RWPE1 (cell line): ENCODE results near the gene CLDN20.
"Not testable (repeated sequence)": the region's sequence is repeated elsewhere in the genome, so short reads cannot be mapped to it uniquely, and the experiment has no call there.

Experiments used
- CTCF ChIA-PET: fragments of 350-600 bp; sonication (Branson Sonifier 250); formaldehyde crosslinking; extraction: SDS; loops from one replicate; lab custom pipeline; 2021; lab: Yijun Ruan, JAX
- POLR2A ChIA-PET: fragments of 400-600 bp; formaldehyde crosslinking; extraction: SDS; loops from one replicate; lab custom pipeline; 2020; ENCODE audit warnings: antibody characterized with exemption; ENCODE audit not compliant: low non-redundant PET; lab: Yijun Ruan, JAX
- DNase-seq: peaks from one replicate; pipeline ENCODE4 v3.0.0; 2012; ENCODE audit warnings: low spot score
- H3K27ac ChIP-seq: fragments of 450-650 bp; 2 replicates; pipeline ENCODE4 v1.5.1; 2017
- TF ChIP-seq, protein P1 (sequence below): fragments of 450-650 bp; conservative IDR thresholded peaks from 2 replicates; pipeline ENCODE4 v1.5.1; 2017; ENCODE audit warnings: low read depth, mild to moderate bottlenecking

CLDN20 gene

DNA sequence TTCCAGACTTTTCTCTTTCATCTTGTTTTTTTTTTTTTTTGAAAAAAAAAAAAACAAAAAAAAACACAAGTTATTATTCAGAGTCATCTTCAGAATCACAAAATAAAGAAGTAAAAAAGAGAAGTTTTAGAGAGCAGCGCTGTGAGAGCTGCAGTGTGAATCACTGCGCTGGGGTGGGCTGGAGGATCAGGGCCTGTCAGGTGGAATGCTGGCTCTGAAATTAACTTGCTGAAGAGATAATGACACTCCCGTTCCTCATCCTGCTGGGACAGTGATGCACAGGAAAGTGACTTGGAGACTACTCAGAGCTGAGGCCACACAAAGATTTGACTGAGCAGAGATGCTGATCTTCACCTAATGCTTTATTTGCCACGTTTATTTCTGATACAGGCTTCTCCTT is 42.7 kb upstream of the CLDN20 start:
- no peak overlapping the region for H3K27ac ChIP-seq
- no peak for DNase-seq
- TF ChIP-seq, protein P1, sequence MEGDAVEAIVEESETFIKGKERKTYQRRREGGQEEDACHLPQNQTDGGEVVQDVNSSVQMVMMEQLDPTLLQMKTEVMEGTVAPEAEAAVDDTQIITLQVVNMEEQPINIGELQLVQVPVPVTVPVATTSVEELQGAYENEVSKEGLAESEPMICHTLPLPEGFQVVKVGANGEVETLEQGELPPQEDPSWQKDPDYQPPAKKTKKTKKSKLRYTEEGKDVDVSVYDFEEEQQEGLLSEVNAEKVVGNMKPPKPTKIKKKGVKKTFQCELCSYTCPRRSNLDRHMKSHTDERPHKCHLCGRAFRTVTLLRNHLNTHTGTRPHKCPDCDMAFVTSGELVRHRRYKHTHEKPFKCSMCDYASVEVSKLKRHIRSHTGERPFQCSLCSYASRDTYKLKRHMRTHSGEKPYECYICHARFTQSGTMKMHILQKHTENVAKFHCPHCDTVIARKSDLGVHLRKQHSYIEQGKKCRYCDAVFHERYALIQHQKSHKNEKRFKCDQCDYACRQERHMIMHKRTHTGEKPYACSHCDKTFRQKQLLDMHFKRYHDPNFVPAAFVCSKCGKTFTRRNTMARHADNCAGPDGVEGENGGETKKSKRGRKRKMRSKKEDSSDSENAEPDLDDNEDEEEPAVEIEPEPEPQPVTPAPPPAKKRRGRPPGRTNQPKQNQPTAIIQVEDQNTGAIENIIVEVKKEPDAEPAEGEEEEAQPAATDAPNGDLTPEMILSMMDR, result no peak
- ChIA-PET CTCF (interaction anchor here (0.6 kb wide), 1 partner anchor 20 kb away, joined by 5 read pairs; no protein-coding TSS in a partner anchor), POLR2A (no interaction called here)

GRCh38 chr6:155222506-155222905 is 41.3 kb upstream of the CLDN20 start:
- TF ChIP-seq, protein P1, result no peak
- ChIA-PET POLR2A (no interaction called here), CTCF (no interaction called here)
- no peak overlapping the region for H3K27ac ChIP-seq
- DNase-seq, result no peak

DNA sequence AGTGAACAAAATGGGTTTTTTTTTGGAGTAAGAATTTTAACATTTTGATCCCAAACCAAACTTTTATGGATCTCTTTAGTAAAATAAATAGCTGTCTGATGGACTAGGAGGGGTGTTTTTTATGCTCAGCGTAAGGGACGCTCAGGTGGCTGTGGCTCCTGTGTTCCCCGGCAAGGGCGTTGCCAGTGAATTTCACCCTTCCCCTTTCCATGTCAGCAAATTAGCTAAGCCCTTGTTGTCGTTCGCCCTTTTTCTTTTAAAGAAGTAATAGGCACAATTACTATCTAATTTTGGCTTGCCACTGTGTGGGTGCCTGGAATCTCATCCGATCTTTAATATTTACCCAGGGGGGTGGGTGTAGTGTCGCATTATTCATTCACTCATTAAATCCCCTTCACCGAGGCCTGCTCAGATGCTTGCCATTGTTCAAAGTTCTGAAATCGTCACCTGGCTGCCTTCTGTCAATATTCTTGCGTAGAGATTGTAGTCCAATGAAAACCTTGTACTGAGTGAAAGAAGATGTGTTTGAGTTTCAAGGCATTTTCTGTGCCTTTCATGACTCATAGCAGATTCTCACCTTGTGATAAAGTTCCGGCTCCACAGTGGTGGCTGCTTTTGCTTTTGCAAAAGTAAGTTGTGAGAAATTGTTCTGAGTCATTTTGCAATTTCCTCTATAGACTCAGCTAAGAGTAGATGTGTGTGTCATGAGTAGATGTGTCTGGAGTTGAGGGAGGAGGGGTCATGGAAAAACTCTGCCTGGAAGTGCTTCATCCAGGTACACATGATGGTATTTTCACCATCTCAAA is 40.0 kb upstream of the CLDN20 start:
- DNase-seq, result peak; percentile 79
- peak overlapping the region; percentile 70; the same call in 1 of the 2 replicates for H3K27ac ChIP-seq
- CTCF ChIA-PET, result no interaction called here
- POLR2A ChIA-PET, result no interaction called here
- TF ChIP-seq, protein P1, result no peak

GRCh38 chr6:155224618-155225017 is 39.2 kb upstream of the CLDN20 start:
- ChIA-PET POLR2A (no interaction called here), CTCF (no interaction called here)
- no peak for DNase-seq
- TF ChIP-seq, protein P1, result no peak
- H3K27ac ChIP-seq, result peak overlapping the region; percentile 70

- POLR2A ChIA-PET, result no interaction called here
Observed at GRCh38 chr6:155227046-155227445, 36.8 kb upstream of the CLDN20 start.

DNA sequence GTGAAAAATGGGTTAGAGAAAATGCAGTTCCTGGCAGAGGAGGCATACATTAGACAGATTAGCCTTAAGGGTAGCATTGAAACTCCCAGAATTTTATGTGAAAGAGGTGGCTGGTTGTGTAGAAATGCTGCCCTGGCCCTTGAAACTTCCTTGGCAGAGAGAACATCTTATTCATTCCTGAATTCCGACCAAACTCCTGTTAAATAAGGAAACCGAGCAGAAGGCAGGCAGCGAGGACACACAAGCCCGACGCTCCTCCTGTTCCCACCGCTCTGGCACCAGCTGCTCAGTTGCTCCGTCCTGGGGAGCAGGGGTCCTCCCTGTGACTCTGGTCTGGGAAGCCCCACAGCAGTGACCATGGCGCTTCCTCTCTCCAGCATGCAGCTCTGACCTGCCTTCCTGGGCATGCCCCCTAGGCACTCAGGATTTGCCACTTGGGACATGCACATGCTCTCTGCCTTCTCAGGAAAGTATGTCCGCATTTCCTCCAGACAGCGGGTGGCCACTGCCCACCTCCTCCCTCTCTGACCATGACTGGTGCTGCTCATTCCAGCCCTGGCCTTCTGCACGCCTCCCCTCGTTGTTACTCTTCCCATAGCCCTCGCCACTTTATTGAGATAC is 35.2 kb upstream of the CLDN20 start:
- TF ChIP-seq, protein P1, result no peak
- POLR2A ChIA-PET, result no interaction called here
- CTCF ChIA-PET, result no interaction called here

More at GRCh38 chr6:155227046-155227445, 36.8 kb upstream of the CLDN20 start:
- TF ChIP-seq, protein P1, result no peak
- no peak overlapping the region for H3K27ac ChIP-seq
- DNase-seq, result no peak
- CTCF ChIA-PET, result no interaction called here

GRCh38 chr6:155230975-155231374 is 32.8 kb upstream of the CLDN20 start:
- H3K27ac ChIP-seq, CTCF ChIA-PET, POLR2A ChIA-PET, DNase-seq: not testable (repeated sequence)

More for the DNA sequence above, 35.2 kb upstream of the CLDN20 start:
- peak overlapping the region; percentile 75 for H3K27ac ChIP-seq
- no peak for DNase-seq
